Measurements from ENCODE around the gene CFHR3. TPM values are rescaled to one million over a fixed set of nuclear protein-coding genes. Genes with fewer than 3 reads are reported as not detected.
"Not testable (repeated sequence)": the region's sequence is repeated elsewhere in the genome, so short reads cannot be mapped to it uniquely, and the experiment has no call there.

Gene CFHR3
- total RNA-seq, result under 1 TPM; 0.38 to 0.79 TPM
- long read RNA-seq, donor 1, partial matches to known transcripts, result 0 of 1 reads
- long read RNA-seq, donor 1, other reads (novel, unspliced or antisense), result 0 of 1 reads
- long read RNA-seq, donor 2, result 0 reads

DNA sequence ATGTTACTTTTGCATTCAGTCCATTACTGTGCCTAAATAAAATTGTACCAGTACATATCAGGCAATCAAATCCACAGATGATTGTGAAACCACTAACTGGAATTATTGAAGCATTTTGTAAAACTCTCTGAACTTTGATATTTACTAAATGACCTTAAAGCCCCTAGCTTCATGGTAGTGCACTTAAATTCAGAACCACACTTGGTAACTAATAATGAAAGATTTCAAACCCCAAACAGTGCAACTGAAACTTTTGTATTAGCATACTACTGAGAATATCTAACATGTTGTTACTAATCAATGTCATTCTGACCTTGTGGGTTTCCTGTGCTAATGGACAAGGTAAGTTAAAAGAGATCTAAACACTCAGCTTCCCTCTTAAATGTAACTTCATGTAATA lies at the start of gene CFHR3:
TSS of gene CFHR3 (plus strand) at position 238 of the 400 bp plus-strand sequence. CDS start at position 285, 47 bp downstream.
- intact Hi-C loops (cut with DNase I), result no loop called here
- no peak for DNase-seq (ENCODE audit: low spot score)

DNA sequence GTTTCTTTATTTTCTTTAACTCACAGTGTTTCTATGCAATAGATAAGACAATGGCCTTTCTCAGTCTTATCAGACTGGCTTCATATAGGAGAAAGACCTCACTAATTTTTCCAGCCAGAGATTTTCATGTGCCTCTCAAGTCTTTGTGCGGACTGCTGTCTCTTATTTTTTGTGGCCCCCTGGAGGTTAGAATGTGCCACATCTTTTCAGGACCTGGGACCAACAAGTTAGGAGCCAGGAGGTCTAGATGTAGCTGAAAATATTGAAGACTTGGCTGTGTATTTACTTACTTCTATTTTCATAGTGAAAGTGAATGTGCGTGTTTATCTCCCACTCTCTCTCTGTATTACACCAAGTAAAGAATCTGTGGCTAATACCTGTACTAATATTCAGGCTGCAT lies 42.1 kb upstream of the CFHR3 start:
- DNase-seq (ENCODE audit: low spot score), result no peak
- intact Hi-C loops (cut with DNase I), result no loop called here

DNA sequence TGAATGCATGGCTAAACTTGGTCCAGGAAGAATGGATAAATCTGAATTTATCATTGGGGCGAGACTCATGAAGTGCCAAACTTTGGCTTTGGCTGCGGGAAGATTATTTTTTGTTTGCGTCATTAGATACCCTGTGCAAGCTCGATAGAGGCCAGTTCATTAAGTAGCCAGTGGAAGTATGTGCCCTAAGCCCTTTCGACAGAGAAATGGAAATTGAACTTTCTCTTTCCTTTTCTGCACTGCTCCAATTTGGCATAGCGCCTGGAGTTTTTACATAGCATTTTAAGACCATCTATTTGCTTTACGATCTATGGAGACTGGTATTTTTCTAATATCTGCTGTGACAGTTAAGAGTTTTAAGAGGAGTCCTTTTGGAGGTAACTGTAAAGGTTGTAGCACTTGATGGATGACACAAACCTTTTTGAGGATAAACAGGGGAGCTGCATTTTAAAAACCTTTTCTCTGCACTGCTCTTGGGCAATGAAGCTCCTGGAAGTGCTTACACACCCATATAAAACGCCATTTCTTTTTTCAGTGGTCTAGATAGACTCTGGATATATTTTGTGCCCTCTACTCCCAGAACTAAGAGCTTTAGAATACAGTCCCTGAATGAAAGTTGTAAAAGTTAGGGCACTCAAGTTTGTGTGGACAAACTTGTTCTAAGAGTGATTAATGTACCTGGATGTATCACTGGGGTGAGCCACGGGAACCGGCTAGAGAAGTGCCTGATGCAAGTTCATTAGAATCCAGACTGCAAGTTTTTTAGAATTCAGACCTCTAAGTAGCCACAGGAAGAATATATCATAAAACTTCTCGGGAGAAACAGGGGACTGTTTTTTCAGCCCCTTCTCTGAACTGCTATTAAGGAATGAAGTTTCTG lies 41.3 kb upstream of the CFHR3 start:
- no peak for DNase-seq (ENCODE audit: low spot score)
- intact Hi-C loops (cut with DNase I), result no loop called here

DNA sequence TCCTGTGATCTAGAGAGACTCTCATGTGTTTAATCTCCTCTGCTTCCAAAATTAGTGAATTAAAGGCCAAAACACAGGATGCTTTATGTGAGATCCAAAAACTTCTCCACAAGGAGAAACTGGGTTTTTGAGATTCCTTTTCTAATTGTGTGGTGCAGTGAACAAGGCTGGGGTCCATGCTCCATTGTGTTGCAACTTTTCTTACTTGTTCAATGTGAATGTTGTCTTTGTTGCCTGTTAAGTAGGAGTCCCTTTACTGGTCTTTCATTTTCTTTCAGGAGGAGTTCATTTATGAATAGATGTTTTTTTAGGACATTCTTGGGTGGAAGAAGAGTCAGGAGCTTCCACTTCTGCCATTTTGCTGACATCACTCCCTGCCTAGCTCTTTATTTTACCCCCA lies 40.6 kb upstream of the CFHR3 start:
- no peak for DNase-seq (ENCODE audit: low spot score)
- intact Hi-C loops (cut with DNase I), result no loop called here

DNA sequence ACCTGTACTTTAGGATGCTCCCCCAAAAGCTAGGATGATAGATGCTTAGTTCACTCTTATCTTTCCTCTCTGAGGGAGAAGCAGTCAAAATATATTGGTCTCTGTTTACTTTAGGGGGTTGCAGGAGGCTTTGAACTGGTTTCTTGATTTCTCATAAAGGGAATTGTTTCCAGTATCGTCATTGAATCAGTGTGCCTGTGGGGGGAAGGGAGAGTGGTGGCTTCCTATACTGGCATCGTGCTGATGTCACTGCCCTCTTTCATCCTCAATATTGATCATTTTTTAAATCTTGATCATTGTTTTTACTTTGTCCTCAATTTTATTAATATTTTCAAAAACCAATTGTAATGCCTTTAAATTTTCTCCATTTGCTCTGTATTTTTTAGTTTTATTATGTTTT lies 40.2 kb upstream of the CFHR3 start:
- intact Hi-C loops (cut with DNase I), result no loop called here

DNA sequence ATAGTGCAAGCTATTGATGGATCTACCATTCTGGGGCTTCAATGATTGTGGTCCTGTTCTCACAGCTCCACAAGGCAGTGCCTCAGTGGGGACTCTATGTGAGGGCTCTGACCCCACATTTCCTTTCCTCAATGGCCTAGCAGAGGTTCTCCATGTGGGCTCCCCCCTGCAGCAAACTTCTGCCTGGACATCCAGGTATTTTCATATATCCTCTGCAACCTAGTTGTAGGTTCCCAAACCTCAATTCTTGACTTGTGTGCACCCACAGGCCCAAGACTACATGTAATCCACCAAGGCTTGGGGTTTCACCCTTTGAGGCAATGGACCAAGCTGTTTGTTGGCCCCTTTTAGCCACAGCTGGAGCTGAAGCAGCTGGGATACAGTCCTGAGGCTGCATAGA lies 35.9 kb upstream of the CFHR3 start:
- DNase-seq (ENCODE audit: low spot score), result no peak
- intact Hi-C loops (cut with DNase I), result no loop called here

More for the DNA sequence above, 40.2 kb upstream of the CFHR3 start:
- DNase-seq (ENCODE audit: low spot score), result no peak

DNA sequence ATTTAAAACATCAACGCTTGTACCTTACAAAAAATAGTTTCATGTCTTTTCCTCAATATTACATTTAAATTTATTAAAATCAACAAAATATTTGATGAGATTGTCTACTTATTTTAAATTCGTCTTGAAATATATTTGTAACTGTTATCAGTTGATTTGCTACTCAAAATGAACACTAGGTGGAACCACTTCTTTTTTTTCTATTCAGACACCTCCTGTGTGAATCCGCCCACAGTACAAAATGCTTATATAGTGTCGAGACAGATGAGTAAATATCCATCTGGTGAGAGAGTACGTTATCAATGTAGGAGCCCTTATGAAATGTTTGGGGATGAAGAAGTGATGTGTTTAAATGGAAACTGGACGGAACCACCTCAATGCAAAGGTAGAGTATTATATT lies 31.4 kb upstream of the CFHR3 start:
- intact Hi-C loops (cut with DNase I), result not testable (repeated sequence)

DNA sequence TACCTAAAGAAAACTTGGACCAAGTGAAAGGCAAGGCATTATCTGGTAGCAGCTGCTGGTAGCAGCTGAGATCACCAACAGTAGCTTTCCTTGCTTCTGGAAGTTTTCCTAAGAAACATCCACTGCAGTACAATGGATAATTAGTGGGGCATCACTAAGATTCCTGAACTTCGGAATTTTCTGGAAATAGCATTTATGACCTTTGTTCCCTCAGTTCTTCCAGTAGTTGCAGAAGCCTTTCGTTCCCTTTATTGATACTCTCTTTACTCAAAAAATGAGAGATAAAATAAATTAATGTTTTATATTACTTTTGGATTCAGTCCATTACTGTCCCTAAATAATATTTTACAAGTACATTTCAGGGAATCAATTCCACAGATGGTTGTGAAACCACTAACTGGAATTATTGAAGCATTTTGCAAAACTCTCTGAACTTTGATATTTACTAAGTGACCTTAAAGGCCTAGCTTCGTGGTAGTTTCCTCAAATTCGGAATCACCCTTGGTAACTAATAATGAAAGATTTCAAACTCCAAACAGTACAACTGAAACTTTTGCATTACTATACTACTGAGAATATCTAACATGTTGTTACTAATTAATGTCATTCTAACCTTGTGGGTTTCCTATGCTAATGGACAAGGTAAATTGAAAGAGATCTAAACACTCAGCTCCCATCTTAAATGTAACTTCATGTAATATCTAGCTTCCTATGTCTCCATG lies 9.5 kb upstream of the CFHR3 start:
- intact Hi-C loops (cut with DNase I), result not testable (repeated sequence)

More for the DNA sequence above, 31.4 kb upstream of the CFHR3 start:
- not testable (repeated sequence) for DNase-seq (ENCODE audit: low spot score)

DNA sequence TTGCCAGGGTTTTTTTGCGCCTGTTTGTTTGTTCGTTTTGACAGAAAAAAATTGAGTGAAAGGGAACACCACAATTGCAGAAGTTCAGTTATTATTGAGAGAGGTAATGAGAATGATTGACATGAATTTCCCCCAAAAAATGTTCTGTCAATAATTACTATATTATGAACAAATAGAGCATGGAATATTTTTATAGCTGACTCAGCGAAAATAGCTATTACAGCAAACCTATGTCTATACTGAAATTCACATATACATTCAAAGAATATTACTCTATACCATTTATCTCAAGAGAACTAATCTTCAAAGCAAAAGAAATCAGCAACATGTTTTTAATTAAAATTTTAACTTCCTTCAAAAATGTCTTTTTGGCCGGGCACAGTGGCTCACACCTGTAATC lies 4.8 kb upstream of the CFHR3 start:
- DNase-seq (ENCODE audit: low spot score); intact Hi-C loops (cut with DNase I): not testable (repeated sequence)

More for the DNA sequence above, 9.5 kb upstream of the CFHR3 start:
- not testable (repeated sequence) for DNase-seq (ENCODE audit: low spot score)

DNA sequence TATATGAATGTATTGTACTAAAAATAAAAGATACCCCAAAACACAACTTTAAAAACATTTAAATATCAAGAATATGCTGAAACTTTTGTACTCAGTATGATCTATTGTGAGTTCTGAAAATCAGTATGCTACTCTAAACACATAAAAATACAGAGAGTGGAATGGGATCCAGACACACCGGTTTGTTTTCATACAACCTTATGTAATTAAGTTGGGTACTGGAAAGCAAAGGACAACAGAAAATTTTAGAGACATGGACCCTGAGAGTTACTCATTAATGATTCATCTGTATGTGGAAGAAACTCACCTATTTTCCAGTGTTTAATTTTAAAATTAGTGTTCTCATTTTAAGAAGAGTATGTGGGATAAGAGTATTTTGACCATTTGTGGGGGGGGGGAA lies 927 bp upstream of the CFHR3 start:
- DNase-seq (ENCODE audit: low spot score), result no peak
- intact Hi-C loops (cut with DNase I), result no loop called here

DNA sequence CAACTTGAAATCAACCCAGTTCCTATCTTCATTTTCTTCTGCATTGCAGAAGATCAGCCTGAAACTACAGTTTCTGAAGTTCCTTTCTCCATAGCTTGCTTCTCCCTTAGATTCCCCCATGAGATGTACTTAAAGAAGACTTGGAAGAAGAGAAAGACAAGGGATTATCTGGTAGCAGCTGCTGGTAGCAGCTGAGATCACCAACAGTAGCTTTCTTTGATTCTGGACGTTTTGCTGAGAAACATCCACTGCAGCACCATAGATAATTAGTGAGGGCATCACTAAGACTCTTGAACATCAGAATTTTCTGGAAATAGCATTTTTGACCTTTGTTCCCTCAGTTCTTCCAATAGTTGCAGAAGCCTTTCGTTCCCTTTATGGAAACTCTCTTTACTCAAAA lies 465 bp upstream of the CFHR3 start:
- no peak for DNase-seq (ENCODE audit: low spot score)
- intact Hi-C loops (cut with DNase I), result no loop called here

DNA sequence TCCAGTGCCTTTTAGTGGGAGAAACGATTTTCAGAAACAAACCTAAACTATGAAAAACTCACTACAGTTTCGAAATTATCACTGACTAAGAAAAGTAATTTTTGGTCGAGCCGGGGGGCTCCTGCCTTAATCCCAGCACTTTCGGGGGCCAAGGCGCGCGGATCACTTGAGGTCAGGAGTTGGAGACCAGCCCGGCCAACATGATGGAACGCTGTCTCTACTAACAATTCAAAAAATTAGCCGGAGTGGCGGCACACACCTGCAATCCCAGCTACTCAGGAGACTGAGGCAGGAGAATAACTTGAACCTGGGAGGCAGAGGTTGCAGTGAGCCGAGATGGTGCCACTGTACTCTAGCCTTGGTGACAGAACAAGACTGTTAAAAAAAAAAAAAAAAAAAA lies 3.0 kb downstream of the CFHR3 start:
- intact Hi-C loops (cut with DNase I), result no loop called here
- no peak for DNase-seq (ENCODE audit: low spot score)

DNA sequence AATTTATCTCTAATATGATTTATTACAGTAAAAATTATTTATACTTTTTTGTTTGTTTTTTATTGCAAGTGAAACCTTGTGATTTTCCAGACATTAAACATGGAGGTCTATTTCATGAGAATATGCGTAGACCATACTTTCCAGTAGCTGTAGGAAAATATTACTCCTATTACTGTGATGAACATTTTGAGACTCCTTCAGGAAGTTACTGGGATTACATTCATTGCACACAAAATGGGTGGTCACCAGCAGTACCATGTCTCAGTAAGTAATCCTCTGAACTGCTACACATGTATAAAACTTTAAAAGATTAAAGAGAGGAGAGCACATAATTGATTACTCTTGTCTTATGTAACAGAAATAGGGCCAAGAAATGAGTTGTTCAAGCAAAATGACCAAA lies 4.5 kb downstream of the CFHR3 start:
- no peak for DNase-seq (ENCODE audit: low spot score)
- intact Hi-C loops (cut with DNase I), result no loop called here

DNA sequence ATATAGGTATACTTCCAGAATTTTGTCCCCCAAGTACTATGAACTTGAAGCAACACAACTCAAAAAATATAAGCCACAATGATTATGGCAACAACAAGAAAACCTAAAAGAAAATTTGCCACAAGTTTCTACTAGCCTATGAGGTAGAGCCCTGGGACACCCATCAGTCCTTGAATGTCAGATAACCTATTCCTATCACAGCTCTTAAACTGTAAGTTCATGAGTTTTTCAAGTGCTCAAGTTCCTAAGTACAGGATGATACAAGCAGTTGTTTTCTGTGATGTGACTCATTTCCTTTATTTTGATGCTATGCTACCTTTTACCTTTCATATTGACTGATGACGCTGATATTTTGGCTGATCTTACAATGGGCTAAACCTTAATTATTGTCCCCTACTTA lies 16.6 kb downstream of the CFHR3 start:
- DNase-seq (ENCODE audit: low spot score); intact Hi-C loops (cut with DNase I): not testable (repeated sequence)

DNA sequence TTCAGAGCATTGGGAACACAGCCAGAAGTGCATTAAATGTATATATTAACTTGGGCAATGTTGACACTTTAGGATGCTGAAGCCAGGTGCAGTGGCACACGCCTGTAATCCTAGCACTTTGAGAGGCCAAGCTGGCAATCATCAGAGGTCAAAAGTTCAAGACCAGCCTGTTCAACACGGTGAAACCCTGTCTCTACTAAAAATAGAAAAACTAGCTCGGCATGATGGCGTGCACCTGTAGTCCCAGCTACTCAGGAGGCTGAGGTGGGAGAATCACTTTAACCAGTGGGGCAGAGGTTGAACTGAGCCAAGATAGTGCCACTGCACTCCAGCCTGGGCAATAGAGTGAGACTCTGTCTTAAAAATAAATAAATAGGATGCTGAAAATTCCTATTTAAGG lies 19.5 kb downstream of the CFHR3 start:
- intact Hi-C loops (cut with DNase I); DNase-seq (ENCODE audit: low spot score): not testable (repeated sequence)

DNA sequence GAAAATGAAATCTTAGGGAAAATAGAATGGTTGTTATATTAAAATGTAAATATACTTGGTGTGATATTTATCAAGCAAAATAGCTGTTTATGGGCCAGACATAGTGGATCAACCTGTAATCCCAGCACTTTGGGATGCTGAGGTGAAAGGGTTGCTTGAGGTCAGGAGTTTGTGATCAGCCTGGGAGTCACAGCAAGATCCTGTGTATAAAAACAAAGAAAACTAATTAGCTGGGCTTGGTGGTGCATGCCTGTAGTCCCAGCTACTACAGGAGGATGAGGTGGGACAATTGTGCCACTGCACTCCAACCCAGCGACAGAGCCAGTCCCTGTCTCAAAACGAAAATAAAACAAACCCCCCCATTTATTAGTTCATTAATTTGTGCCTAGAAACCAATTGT lies 23.3 kb downstream of the CFHR3 start:
- no peak for DNase-seq (ENCODE audit: low spot score)
- intact Hi-C loops (cut with DNase I), result no loop called here

DNA sequence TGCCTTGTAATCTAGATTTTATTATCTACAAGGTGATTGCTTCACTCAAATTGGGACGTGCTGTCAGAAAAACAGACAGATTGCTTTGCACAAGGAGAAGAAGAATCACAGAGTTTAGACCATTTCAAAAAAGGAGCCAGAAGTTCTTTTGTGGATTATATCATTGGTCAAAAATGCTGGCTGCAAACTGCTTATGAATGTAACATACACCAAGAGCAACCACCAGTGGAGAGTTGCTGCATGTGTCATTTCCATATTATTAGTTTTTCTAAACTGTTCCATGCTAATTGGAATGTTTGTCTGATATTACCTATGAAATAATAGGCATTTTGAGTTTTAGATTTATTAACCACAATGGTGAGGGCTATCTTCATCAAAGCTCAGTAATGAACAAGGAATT lies 27.3 kb downstream of the CFHR3 start:
- DNase-seq (ENCODE audit: low spot score); intact Hi-C loops (cut with DNase I): not testable (repeated sequence)

DNA sequence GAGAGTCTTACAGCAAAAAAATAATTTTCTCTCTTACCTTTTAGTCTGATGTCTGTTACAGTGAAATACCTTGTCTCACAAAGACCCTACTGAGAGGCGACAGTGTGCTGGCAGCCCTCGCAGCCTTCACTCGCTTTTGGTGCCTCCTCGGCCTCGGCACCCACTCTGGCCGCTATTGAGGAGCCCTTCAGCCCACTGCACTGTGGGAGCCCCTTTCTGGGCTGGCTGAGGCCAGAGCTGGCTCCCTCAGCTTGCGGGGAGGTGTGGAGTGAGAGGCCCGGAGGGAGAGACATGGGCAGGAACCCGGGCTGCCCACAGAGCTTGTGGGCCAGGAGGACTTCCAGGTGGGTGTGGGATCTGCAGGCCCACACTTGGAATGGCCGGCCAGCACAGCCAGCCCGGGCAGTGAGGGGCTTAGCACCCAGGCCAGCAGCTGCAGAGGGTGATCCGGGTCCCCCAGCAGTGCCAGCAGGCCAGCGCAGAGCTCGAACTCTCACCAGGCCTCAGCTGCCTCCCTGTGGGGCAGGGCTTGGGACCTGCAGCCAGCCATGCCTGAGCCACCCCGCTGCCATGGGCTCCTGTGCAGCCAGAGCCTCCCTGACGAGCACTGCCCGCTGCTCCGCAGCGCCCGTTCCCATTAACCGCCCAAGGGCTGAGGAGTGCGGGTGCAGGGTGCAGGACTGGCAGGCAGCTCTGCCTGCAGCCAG lies 34.0 kb downstream of the CFHR3 start:
- DNase-seq (ENCODE audit: low spot score), result peak; percentile 76
- intact Hi-C loops (cut with DNase I), result no loop called here

DNA sequence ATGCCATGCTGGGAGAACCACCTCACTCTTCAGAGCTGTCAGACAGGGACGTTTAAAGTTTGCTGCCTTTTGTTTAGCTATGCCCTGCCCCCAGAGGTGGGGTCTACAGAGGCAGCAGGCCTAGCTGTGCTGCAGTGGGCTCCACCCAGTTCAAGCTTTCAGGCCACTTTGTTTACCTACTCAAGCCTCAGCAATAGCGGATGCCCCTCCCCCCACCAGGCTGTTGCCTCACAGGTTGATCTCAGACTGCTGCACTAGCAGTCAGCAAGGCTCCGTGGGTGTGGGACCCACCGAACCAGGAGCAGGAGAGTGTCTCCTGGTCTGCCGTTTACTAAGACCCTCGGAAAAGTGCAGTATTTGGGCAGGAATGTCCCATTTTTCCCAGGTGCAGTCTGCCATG lies 42.8 kb downstream of the CFHR3 start:
- intact Hi-C loops (cut with DNase I); DNase-seq (ENCODE audit: low spot score): not testable (repeated sequence)

DNA sequence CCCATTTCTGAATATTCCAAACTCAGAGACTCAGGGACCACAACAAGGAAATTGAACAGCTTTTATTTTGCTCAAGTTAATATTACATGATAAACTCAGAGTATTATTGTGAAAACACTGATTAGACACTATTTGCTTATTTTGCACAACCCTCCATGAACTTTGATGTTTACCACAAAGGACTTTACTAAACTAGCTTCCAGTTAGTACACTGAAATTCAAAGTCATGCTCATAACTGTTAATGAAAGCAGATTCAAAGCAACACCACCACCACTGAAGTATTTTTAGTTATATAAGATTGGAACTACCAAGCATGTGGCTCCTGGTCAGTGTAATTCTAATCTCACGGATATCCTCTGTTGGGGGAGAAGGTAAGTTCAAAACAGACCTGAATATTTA lies 44.9 kb downstream of the CFHR3 start, which contains the start of gene CFHR1:
TSS of gene CFHR1 (plus strand) at position 201 of the 400 bp plus-strand sequence. CDS start at position 315, 114 bp downstream.
- DNase-seq (ENCODE audit: low spot score); intact Hi-C loops (cut with DNase I): not testable (repeated sequence)

Data from posterior vena cava (tissue), 2 donors.